IPS-11a (cell line): ENCODE data around the gene MZF1.

Experiments used
- H3K4me3 ChIP-seq: one replicate; pipeline ENCODE4 v1.5.1; 2013; ENCODE audit warnings: low read depth, low read length, control low read depth

The MZF1 gene

GRCh38 chr19:58570770-58571574 is 2.2 kb downstream of the MZF1 start:
- no peak overlapping the region for H3K4me3 ChIP-seq

DNA sequence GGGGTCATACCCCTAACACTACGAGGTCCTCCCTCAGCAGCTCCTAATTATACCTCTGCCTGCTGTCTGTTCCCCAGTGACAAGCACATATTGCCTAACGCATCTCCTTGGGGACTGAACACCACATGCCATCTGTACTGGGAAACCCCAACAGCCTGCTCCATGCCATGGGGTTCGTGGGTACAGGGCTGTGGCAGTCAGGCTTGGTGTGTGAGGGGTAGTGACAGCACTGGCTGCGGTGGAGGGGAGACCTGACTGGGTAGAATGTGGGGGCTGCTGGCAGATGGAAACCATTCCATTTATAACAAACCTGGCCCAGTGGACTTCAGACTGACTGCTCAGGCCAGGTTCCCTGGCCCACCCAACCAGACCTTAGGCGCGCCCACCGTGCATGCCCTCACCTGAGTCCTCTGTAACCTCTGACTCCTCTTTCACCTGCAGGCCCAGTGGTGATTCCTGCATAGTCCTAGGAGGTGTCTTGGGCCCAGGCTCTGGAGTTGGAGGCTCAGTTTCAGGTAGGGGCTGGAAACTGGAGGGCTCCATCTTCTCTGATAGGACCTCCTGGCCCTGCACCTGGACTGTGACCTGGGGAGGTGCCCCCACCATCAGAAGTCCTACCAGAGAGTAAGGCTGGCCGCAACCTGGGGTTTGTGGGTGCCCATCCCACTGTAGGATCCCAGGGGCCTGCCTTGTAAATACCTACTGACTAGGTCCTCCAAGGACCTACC is 3.0 kb downstream of the MZF1 start:
- no peak overlapping the region for H3K4me3 ChIP-seq

- no peak overlapping the region for H3K4me3 ChIP-seq
Observed at GRCh38 chr19:58569191-58569942, 3.8 kb downstream of the MZF1 start.

DNA sequence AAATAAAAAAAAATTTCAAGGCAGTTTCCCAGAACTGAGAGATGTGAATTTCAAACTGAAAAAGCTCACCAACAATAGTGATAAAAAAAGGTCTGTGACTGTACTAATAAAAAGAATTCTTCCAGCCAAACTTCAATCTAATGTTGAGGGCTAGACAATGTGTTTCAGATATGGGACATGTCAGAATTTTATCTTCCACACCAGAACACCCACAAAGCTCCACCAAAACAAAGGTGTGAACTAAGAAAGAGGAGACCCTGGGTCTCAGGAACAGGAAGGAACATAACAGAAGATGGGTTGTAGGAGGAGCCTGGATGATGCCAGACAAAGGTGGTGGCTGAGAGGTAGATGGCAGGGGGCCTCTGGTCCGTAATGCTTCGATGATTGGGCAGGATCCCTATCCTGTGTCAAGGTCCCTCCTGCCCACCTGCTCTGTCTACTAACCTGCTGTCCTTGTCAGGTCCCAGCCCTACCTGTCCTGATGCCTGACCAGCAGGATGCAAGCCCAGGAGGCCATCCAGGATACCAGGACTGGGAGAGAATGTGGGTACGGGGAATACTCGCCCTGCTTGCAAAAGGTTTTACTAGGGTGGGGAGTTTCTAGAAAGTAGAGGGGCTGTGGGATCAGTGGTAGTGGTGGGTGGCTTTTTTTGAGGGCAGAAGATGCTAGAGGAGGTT is 4.5 kb downstream of the MZF1 start:
- H3K4me3 ChIP-seq, result no peak overlapping the region

GRCh38 chr19:58566989-58567388 is 6.1 kb downstream of the MZF1 start:
- H3K4me3 ChIP-seq, result no peak overlapping the region

- no peak overlapping the region for H3K4me3 ChIP-seq
Observed at GRCh38 chr19:58563823-58564222, 9.3 kb downstream of the MZF1 start.

DNA sequence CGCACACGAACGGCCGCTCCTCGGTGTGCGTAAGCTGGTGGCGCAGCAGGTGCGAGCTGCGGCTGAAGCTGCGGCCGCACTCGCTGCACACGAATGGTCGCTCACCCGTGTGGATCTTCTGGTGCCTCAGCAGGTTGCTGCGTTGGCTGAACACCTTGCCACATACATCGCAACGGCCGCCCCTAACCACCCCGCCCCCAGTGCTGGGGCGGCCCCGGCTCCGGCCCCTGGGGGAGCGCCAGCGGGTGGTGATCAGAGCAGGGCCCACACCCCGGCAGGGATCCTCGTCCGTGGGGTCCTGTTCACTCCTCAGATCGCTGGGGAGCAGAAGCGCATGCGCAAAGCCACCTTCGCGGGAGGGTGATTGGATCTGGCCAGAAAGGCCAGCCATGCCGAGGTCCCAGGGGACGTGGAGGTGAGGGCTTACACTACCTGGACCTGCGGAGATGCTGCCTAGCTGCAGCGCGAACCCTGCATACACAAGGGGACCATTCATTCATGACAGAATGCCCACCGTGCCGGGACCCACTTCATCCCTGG is 10.0 kb downstream of the MZF1 start:
- no peak overlapping the region for H3K4me3 ChIP-seq

DNA sequence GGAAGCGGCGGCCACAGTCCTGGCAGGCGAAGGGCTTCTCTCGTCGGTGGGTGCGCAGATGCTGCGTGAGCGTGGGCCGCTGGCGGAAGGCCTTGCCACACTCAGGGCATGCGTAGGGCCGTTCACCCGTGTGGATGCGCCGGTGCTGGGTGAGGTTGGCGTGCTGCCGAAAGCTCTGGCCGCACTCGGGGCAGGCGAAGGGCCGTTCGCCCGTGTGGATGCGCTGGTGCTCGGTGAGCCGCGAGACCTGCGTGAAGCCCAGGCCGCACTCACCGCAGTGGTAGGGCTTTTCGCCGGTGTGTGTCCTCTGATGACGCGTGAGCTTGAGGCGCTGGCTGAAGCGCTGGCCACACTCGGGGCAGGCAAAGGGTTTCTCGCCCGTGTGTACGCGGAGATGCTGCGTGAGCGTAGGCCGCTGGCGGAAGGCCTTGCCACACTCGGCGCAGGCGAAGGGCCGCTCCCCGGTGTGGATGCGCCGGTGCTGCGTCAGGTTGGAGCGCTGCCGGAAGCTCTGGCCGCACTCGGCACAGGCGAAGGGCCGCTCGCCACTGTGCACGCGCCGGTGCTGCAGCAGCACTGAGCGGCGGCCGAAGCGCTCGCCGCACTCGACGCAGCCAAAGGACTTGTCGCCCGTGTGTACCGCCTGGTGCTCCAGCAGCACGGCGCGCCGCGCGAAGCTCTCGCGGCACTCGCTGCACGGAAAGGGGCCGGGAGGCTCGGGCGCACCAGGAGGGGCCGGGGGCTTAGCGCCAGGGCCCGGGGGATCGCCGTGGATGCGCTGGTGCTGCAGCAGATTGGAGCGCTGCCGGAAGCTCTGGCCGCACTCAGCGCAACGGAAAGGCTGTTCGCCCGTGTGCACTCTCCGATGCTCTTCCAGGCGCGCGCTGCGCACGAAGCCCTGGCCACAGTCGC is 10.8 kb downstream of the MZF1 start:
- H3K4me3 ChIP-seq, result no peak overlapping the region

GRCh38 chr19:58561373-58562121 is 11.6 kb downstream of the MZF1 start:
- H3K4me3 ChIP-seq, result no peak overlapping the region

- H3K4me3 ChIP-seq, result no peak overlapping the region
Observed at GRCh38 chr19:58560921-58561320, 12.2 kb downstream of the MZF1 start.

GRCh38 chr19:58560007-58560887 is 12.9 kb downstream of the MZF1 start:
- H3K4me3 ChIP-seq, result peak overlapping the region; percentile 60

DNA sequence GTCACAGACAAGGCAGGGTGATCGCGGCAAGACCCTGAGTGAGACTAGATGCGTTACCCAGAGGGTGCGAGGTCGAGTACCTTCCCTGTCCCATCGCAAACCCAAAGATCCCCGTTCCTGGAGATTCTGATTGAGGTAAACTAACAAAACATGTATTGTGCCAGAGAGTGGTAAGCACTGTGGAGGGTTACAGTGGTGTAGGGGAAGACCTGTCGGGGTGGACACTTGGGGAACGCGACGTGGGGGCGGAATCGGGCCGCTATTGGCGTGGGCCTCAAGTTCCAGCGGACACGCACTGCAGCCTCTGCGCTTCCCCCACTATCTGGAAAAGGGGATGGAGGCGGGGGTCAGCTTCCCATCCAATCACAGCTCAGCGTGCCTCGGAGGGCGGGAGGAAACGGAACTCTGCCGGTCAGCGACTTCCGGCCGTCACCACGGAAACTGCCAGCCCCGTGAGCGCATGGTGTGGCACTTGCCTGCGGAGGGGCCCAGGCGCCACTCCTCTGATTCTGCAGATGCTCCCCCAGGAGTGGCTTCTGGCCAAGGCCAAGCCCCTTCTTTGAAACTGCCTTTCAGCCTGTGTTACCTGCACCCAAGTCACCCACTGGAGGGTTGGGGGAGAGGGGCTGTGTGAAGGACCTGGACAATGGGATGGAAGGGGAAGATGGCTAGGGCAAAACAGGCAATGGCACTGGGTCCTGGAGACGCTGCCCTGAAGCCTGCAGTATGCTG is 13.7 kb downstream of the MZF1 start:
- H3K4me3 ChIP-seq, result peak overlapping the region; percentile 60

DNA sequence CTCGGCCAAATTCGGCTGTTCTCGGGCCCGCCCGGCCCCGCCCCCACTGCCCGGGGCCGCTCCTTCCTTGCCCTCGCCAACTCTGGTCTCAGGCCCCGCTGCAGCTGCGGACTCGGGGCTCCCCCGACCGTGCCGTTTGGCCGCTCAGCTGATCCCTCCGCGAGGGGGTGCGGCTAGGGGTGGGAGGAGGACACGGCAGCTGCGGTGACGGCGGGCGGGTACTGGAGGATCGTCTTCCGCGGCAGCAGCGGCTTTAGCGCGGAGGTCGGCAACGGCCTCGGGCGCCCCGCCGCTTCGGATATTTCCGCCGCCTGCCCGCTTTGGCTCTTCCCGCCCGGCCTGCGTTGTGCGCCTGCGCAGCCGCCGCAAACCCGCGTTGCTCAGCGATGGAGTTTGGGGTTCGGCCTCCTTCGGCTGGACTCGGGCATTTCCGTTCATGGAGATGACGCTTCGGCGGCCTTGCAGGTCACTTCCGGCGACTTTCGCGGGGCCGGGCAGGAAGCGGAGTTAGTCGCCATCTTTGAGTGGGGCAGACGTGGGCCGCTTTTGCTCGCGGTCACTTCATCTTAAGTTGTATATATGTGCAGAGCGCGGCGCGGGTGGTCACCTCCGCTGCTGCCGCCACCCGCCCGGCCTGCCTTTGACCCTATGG is 14.4 kb downstream of the MZF1 start:
- H3K4me3 ChIP-seq, result peak overlapping the region; percentile 60

DNA sequence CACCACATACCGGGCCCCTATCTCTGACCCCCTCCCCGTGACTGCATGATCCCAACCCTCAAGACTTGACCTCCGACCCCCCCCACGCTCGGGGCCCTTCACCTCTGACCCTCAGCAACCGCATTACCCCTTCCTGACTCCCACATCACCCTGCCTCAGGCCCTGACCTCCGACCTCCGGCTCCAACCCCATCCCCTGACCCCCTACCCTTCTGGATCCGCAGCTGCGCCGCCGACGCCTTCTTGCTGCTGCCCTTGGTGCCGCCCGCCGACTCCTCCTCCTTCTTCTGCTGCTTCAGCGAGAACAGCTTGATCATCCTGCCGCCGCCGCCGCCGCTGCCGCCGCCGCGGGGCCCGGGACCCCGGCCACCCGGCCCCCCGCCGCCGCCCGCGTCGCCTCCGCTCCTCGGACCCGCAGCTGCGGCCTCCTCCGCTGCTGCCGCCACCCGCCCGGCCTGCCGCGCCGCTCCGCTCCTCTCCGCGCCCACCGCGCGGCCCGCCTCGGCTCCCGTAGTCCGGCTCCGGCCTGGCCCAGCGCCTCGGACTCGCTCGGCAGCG is 15.0 kb downstream of the MZF1 start, which contains the start of gene UBE2M:
Gene UBE2M (minus strand): TSS at position 546 of the 557 bp plus-strand sequence. CDS start 230 bp downstream, at position 316.
- H3K4me3 ChIP-seq, result peak within 1 kb of the TSS; percentile 60

GRCh38 chr19:58557221-58558065 is 15.7 kb downstream of the MZF1 start:
- peak overlapping the region; percentile 60 for H3K4me3 ChIP-seq
